Measurements from ENCODE around the gene CCDC27.
"Not testable (repeated sequence)": the region's sequence is repeated elsewhere in the genome, so short reads cannot be mapped to it uniquely, and the experiment has no call there.

CCDC27 gene

GRCh38 chr1:3745590-3746381, 6.5 kb upstream of the CCDC27 start:
- H3K27ac Mint-ChIP-seq = peak overlapping the region in 1 of 3 experiments; percentile 69
- peaks cover 20% of the 10 kb centered on the region for H3K4me1 Mint-ChIP-seq
- H3K4me3 Mint-ChIP-seq = peak overlapping the region; percentile 84 to 88 (median 88)
- peaks cover 9% of the 10 kb centered on the region for H3K27me3 Mint-ChIP-seq (ENCODE audit: low read depth)
- H3K9me3 Mint-ChIP-seq = no peaks in the 10 kb centered on the region
- peaks cover 15% of the 10 kb centered on the region for H3K36me3 Mint-ChIP-seq (ENCODE audit: low read depth)
- no peak for TF ChIP-seq CTCF (IDR thresholded peaks at IDR 0.05; ENCODE audit: unreplicated experiment in 3 of 3)

GRCh38 chr1:3746389-3746829, 5.8 kb upstream of the CCDC27 start:
- Mint-ChIP-seq H3K27ac (peak overlapping the region in 1 of 3 experiments; percentile 69), H3K4me3 (peak overlapping the region; percentile 84 to 88 (median 88))
- TF ChIP-seq CTCF (IDR thresholded peaks at IDR 0.05; ENCODE audit: unreplicated experiment in 3 of 3) = no peak

GRCh38 chr1:3746830-3747521, 5.3 kb upstream of the CCDC27 start:
- Mint-ChIP-seq H3K27ac (no peak overlapping the region), H3K27me3 (ENCODE audit: low read depth) (peaks cover 11% of the 10 kb centered on the region), H3K36me3 (ENCODE audit: low read depth) (peaks cover 9% of the 10 kb centered on the region), H3K9me3 (no peaks in the 10 kb centered on the region), H3K4me1 (peaks cover 25% of the 10 kb centered on the region), H3K4me3 (peak overlapping the region; percentile 84 to 88 (median 88))
- TF ChIP-seq CTCF (IDR thresholded peaks at IDR 0.05; ENCODE audit: unreplicated experiment in 3 of 3) = no peak

More at GRCh38 chr1:3746389-3746829, 5.8 kb upstream of the CCDC27 start:
- H3K9me3 Mint-ChIP-seq = no peaks in the 10 kb centered on the region
- peaks cover 25% of the 10 kb centered on the region for H3K4me1 Mint-ChIP-seq
- peaks cover 11% of the 10 kb centered on the region for H3K27me3 Mint-ChIP-seq (ENCODE audit: low read depth)
- H3K36me3 Mint-ChIP-seq (ENCODE audit: low read depth) = peaks cover 13% of the 10 kb centered on the region

- TF ChIP-seq CTCF (IDR thresholded peaks at IDR 0.05; ENCODE audit: unreplicated experiment in 3 of 3) = no peak
- H3K4me3 Mint-ChIP-seq = peak overlapping the region; percentile 79 to 83 (median 79)
- H3K27me3 Mint-ChIP-seq (ENCODE audit: low read depth) = peaks cover 11% of the 10 kb centered on the region
- H3K36me3 Mint-ChIP-seq (ENCODE audit: low read depth) = peaks cover 9% of the 10 kb centered on the region
- no peaks in the 10 kb centered on the region for H3K9me3 Mint-ChIP-seq
- H3K27ac Mint-ChIP-seq = no peak overlapping the region
- peaks cover 25% of the 10 kb centered on the region for H3K4me1 Mint-ChIP-seq
Observed at GRCh38 chr1:3747522-3747848, 4.8 kb upstream of the CCDC27 start.

GRCh38 chr1:3747903-3748302, 4.3 kb upstream of the CCDC27 start:
- no peak for TF ChIP-seq CTCF (IDR thresholded peaks at IDR 0.05; ENCODE audit: unreplicated experiment in 3 of 3)
- peaks cover 11% of the 10 kb centered on the region for H3K27me3 Mint-ChIP-seq (ENCODE audit: low read depth)
- no peaks in the 10 kb centered on the region for H3K9me3 Mint-ChIP-seq
- H3K27ac Mint-ChIP-seq = peak overlapping the region; percentile 23 to 74 (median 60)
- peaks cover 25% of the 10 kb centered on the region for H3K4me1 Mint-ChIP-seq
- H3K36me3 Mint-ChIP-seq (ENCODE audit: low read depth) = peaks cover 9% of the 10 kb centered on the region
- H3K4me3 Mint-ChIP-seq = peak overlapping the region; percentile 79 to 83 (median 79)

- Mint-ChIP-seq H3K27ac (peak overlapping the region; percentile 23 to 74 (median 60)), H3K4me1 (peaks cover 25% of the 10 kb centered on the region)
Observed at GRCh38 chr1:3748316-3748900, 3.8 kb upstream of the CCDC27 start.

More at GRCh38 chr1:3748316-3748900, 3.8 kb upstream of the CCDC27 start:
- Mint-ChIP-seq H3K27me3 (ENCODE audit: low read depth) (peaks cover 11% of the 10 kb centered on the region), H3K4me3 (peak overlapping the region; percentile 79 to 83 (median 79))
- H3K9me3 Mint-ChIP-seq; H3K36me3 Mint-ChIP-seq (ENCODE audit: low read depth): not testable (repeated sequence)
